ENCODE results near the gene TEAD2.
A peak's percentile ranks its signal among the peaks of the same experiment; 100 is the strongest.
"Not testable (repeated sequence)": the region's sequence is repeated elsewhere in the genome, so short reads cannot be mapped to it uniquely, and the experiment has no call there.

TEAD2 gene

GRCh38 chr19:49387936-49388372, 25.7 kb upstream of the TEAD2 start, which contains the start of gene KASH5:
TSS of gene KASH5 (plus strand) at chr19:49388249. CDS start at chr19:49390884, 2,635 bp downstream.
- DNase-seq (ENCODE audit: low read depth), result peak; percentile 82

- no peak for DNase-seq (ENCODE audit: low read depth)
Observed at GRCh38 chr19:49383599-49383998, 21.4 kb upstream of the TEAD2 start.

GRCh38 chr19:49382639-49383038, 20.4 kb upstream of the TEAD2 start:
- DNase-seq (ENCODE audit: low read depth), result no peak

- DNase-seq (ENCODE audit: low read depth), result no peak
Observed at GRCh38 chr19:49380391-49380790, 18.2 kb upstream of the TEAD2 start.

- DNase-seq (ENCODE audit: low read depth), result no peak
Observed at GRCh38 chr19:49378512-49378911, 16.3 kb upstream of the TEAD2 start.

GRCh38 chr19:49374665-49375434, 12.6 kb upstream of the TEAD2 start:
- DNase-seq (ENCODE audit: low read depth), result no peak

GRCh38 chr19:49373174-49373573, 11.0 kb upstream of the TEAD2 start:
- DNase-seq (ENCODE audit: low read depth), result not testable (repeated sequence)

GRCh38 chr19:49371184-49371583, 9.0 kb upstream of the TEAD2 start:
- no peak for DNase-seq (ENCODE audit: low read depth)

- no peak for DNase-seq (ENCODE audit: low read depth)
Observed at GRCh38 chr19:49368711-49369358, 6.6 kb upstream of the TEAD2 start.

GRCh38 chr19:49366110-49366509, 3.9 kb upstream of the TEAD2 start:
- no peak for DNase-seq (ENCODE audit: low read depth)

- DNase-seq (ENCODE audit: low read depth), result no peak
Observed at GRCh38 chr19:49364083-49364737, 2.0 kb upstream of the TEAD2 start.

- peak; percentile 15 for DNase-seq (ENCODE audit: low read depth)
Observed at GRCh38 chr19:49363268-49364082, 1.3 kb upstream of the TEAD2 start, which contains the start of gene DKKL1. TSS of gene DKKL1 (plus strand) at chr19:49363877. CDS start at chr19:49363999, 122 bp downstream.

- no peak for DNase-seq (ENCODE audit: low read depth)
Observed at GRCh38 chr19:49362929-49363267, 682 bp upstream of the TEAD2 start.

GRCh38 chr19:49361438-49362047, 673 bp downstream of the TEAD2 start:
- no peak for DNase-seq (ENCODE audit: low read depth)

GRCh38 chr19:49359851-49360820, 2.1 kb downstream of the TEAD2 start:
- no peak for DNase-seq (ENCODE audit: low read depth)

GRCh38 chr19:49357186-49357585, 5.0 kb downstream of the TEAD2 start:
- DNase-seq (ENCODE audit: low read depth), result no peak

GRCh38 chr19:49356382-49356781, 5.8 kb downstream of the TEAD2 start:
- DNase-seq (ENCODE audit: low read depth), result no peak

GRCh38 chr19:49355909-49356353, 6.3 kb downstream of the TEAD2 start:
- DNase-seq (ENCODE audit: low read depth), result no peak

GRCh38 chr19:49349567-49349966, 12.6 kb downstream of the TEAD2 start:
- DNase-seq (ENCODE audit: low read depth), result no peak
